Stimulated activated CD8-positive, alpha-beta memory T cell treated with anti-CD3 and anti-CD28 coated beads, Interleukin-7, amount 100 ng/mL, for 24 hours (primary cell): ENCODE measurements around the gene MMS22L.
A peak's percentile ranks its signal among the peaks of the same experiment; 100 is the strongest.
"Not testable (repeated sequence)": the region's sequence is repeated elsewhere in the genome, so short reads cannot be mapped to it uniquely, and the experiment has no call there.

Experiments used
- DNase-seq: peaks from one replicate; pipeline ENCODE4 v3.0.0-alpha.2; 2020; ENCODE audit warnings: low read depth

MMS22L gene

DNA sequence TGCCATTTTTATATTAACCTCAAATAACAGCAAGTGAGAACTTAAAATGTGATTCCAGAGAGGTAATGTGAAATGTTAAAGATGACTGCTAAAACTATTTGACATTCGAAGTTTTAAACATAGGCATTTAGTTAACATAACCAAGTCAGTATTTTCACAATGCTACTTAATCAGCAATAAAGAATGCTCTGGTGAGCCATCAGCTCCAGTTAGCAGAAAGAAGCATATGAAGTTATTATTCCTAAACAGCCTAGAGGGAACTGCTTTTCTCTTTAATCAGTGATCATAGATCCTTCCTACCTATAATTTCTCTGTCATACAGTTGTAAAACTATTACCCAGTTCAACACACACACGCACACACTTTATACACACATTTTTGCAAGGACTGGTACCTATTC, 60.1 kb downstream of the MMS22L start:
- DNase-seq = no peak

DNA sequence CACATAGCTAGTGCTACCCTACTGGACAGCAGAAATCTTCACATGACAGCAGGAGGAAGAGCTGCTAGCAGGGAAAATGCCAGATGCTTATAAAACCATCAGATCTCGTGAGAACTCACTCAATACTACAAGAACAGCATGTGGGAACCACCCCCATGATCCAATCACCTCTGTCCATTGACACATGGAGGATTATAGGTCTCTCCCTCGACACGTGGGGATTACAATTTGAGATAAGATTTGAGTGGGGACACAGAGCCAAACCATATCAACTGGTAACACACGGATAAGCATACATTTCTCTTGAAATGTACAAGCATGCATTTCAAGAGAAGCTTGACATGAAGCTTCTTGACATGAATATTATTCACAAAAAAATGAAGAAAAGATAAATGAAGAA, 64.1 kb downstream of the MMS22L start:
- no peak for DNase-seq

DNA sequence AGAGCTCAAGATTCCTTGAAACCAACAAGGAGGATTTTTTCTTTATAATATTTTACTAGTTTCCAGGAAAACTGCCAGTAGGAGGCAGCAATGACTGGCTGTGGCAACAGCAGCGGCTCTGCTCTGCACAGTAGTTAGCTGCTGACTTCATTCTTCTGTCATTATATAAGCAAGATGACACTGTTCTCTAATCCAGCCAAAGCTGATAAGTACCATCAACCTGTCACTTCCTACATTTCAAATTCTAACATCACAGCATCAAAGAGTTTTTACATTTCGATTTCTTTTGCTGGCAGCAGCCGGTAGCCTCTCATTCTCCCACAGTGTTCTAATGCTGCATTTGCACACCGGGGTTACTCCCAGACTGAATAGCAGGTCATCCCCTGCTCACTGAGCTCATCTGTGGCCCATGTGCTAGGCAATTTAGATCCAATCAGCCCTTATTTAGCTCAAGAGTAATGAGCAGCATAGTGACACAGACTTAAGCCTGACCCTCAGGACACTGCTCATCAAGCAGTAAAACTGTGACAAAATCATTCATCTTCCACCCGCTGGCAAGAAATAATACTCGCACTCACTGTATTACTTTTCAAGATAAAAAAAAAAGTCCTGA, 67.8 kb downstream of the MMS22L start:
- no peak for DNase-seq

DNA sequence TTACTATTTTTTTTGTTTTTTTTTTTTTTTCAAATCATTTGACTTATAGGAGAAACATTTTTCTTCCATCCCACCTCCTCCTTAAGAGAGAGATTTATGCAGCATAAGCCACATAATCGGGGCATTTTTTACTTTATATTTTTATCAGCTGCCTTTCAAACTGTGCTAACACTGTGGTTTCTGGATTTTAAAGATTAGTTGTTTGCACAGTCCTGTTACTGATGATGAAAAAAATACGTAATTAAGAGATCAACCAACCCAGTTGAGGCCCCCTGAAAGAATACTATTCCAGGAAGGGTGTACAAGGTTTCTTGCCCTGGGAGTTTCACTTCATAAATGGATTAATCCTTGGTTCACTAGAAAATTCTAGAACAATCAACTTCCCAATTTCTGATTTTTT, 68.3 kb downstream of the MMS22L start:
- no peak for DNase-seq

DNA sequence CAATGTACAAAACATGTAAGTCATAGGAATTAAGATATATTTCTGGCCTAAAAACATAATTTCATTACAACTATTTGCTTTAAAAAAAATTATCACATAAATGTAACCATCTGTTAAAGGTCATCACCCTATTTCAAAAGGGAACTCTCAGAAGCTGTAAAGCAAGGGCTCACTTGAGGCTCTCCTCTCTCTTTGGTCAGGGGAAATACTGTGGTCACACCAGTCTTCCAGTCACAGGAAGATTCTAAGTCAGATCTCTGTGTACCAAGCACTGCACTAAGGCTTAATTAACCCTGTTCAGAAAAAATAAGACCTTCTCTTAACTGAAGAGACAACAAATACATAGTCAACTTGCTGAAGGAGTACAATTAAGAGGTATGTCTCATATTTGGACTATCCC, 75.6 kb downstream of the MMS22L start:
- DNase-seq = no peak

DNA sequence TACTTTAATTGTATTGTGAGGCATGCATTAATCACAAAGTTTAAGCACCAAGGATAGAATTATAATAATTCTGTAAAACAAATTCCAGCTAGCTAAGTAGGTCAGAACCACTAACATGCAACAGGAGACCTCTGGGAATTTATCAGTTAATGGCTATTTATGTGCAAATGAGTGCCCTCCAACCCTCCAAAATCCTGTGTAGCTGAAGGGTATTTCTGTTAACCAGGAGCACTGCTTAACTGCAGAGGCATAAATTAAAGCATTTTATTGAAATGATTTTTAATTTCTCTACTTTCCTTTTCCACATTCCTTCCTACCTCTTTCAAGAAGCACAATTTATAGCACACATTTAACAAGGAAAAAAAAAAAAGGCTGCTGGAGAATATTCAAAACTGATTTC, 77.0 kb downstream of the MMS22L start:
- no peak for DNase-seq

DNA sequence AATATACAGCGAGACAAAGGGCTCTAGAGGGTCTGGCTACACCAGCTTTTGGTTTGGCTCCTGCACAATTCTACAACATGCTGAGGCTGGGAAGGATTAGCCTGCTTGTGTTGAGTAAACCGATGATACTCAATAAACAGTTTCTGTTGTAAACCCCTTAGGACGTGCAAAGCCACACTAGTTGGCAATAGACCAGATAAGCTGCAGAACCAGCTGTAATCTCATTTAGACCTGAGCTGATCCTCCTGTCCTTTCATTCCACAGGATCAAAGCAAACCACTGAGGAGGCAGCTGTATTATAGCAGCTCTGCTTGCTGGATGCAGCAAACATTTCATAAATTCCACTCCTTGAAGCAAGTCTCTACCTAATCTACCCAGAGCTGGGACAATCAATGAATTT, 79.7 kb downstream of the MMS22L start:
- DNase-seq = no peak

DNA sequence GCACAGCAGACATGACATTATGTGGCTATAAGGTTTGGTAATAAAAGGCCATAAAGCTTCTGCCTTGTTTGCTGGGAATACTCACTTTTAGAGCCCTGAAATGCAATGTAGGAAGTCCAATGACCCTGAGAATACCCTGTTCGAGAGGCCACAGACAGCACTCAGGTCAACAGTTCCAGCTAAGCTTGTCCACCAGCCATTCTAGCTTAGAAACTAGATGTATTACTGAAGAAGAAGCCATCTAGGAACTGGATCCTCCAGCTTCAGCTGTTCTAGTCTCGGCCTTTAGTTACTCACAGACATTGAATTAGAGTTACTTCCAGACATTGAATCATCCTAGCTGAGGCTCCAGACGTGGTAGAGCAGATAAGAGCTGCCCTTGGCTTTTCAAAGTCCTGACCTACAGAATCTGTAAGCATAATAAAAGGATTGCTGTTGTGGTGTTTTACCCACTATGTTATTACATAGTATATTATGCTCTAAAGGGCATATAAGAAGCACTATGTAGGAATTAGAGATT, 84.9 kb downstream of the MMS22L start:
- no peak for DNase-seq

DNA sequence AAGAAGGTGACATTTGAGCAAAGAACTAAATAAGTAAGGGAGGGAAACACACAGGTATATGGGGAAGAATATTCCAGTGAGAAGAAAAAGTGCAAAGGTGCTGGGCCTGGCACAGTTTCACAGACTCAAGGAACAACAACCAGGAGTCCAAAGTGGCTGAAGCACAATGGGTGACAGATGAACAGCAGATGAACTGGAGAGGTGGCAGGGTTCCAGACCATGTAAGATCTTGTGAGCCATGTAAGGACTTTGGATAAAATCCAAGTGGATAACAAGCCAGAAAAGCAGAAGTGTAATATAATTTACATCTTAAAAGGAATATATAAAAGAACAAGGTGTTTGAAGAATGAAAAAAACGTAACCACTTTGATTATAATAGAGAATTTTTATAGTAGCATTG, 87.9 kb downstream of the MMS22L start:
- DNase-seq = no peak

DNA sequence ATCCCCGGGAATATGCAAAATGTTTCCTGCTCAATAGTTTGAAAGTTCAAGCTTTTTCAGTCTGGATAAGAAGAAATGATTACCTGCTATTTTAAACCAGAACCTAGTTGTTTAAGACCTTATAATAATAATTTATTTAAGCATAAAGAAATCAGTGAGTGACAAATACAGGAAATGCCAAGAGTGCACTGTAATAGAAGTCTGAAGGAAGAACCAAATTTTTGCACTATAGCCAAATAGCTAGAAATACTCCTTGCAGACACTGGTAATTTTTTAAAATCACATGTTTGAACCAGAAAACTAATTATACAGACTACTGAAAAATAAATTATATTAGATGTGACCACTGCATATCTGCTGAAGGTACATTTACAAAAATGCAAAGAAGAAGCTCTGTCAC, 93.2 kb downstream of the MMS22L start:
- no peak for DNase-seq

DNA sequence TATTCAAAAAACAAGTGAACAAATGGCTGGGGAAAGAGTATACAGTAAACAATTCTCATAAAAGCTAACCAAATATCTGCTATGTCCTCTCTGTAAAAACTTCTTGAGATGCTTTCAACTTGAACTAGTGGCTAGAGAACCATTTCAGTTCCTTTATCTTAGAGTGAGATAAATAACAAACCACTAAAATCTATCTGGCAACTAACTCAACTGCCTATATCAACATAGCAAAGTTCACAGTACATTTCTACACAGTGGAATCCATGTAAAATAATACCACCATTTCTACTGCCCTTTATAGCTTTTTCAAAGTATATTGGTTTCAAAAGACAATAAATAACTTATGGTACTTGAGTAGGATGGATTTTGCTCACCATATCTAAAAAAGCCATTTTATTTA, 95.1 kb downstream of the MMS22L start:
- no peak for DNase-seq

DNA sequence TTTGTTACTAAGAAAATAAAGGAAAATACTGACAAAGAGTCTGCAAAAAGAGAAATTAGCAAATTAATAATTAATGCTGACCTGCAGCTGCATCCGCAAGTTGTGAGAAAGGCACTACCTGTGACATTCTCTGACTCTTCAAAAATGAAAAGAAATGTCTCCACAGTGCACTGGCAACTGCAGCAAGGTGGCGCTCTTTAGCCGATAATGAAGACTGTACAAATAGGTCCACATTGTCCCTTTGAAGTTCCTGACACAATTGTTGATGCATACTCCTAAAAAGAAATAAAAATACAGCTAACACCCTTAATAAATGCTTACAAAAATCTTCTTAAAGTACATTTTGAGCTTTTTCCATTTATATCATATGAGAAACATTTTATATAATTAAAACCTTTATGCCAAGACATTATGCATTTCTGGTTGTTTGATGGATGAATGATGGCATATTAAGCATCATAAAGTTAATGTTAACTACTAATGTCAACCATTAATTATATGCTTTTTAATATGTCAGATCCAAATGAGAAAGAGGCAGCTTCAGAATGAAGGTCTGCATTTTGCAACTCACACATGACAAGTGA, 96.5 kb downstream of the MMS22L start:
- DNase-seq = peak; percentile 32

DNA sequence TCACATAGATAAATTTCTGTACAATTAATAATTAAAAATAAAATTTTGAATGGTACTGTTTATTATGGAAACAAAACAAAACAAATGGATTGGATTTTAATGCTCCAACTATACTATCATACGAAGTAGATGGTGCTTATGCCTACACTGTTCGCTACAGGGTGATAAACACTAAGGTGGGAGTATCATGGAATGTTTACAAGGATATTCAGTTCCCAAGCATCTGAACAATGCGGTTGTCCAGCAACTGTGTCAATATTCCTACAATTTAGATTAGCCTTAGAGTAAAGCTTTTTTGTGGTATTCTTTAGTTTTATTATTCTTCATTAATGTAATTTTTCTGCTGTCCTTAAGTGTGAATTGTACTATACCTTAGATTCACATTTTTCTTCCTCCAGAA, 105.1 kb downstream of the MMS22L start:
- no peak for DNase-seq

DNA sequence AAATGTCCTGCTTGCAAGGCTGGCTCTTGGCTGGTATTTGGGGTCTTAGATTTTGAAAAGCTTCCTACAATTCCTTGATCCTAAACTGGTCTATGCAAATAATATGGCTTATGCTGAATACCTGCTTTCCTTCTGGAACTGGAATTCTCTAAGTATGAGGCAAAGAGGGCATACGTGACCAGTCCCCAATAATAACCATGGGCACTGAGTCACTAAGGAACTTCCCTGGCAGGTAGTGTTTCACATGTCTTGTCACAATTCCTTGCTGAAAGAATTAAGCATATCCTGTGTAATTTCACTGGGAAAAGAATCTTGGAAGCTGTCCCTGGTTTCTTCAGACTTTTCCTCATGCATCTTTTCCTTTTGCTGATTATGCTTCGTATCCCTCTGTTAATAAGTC, 106.5 kb downstream of the MMS22L start:
- DNase-seq = no peak

DNA sequence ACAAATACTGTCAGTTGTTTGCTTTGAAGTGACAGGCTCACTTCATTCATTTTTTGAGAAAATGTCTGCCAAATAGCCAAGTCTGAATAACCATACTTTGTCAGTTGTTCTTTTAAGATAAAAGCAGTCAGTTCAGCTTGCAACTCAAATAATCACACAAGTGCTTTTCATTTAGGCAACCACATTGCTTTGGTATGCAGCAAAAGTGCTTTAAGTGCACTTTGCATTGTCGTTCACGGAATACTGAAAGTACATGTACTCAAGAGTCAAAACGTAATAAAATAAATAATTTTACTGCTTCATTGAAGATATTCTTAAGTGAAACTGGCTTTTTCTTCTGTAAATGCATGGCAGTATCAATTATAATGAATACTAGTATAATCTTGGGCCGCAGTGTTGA, 107.2 kb downstream of the MMS22L start:
- DNase-seq = no peak

DNA sequence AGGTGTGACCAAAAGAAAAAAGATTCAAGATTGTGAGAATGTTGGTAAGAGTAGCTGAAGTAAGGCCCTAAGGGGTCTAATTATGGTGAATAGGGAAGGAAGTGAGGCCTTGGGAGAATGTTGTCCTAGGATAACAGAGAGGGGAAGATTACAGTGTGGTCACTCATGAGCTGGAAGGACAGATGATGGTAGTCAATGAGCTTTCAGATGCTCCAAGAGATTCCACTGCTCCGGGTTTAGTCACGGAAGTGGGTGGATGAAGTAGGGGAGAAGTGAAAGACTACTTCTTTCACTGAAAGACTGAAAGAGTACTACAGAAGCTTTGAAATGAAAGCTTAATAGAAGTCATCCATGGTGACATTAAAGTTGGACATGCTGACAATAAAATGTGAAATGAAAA, 108.5 kb downstream of the MMS22L start:
- DNase-seq = no peak

DNA sequence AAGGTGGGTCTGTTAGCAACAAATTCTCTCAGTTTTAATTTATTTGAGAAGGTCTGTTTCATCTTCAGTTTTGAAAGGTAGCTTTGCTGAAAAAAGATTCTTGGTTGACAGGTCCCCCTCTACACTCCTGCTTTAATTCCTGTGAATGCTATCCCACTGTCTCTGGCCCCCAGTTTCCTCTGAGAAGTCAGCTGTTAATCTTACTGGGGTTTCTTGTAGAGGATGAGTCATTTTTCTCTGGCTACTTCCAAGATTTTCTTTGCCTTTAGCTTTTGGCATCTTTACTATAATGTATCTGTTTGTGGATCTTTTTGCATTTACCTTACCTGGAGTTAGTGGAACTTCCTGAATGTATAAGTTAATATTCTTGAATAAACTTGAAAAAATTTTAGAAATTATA, 122.7 kb downstream of the MMS22L start:
- DNase-seq = no peak

DNA sequence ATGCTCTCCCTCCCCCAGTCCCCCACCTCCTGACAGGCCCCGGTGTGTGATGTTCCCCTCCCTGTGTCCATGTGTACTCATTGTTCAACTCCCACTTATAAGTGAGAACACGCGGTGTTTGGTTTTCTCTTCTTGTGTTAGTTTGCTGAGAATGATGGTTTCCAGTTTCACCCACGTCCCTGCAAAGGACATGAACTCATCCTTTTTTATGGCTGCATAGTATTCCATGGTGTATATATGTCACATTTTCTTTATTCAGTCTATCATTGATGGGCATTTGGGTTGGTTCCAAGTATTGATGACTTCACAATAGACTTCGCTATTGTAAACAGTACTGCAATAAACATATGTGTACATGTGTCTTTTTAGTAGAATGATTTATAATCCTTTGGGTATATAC, 127.6 kb downstream of the MMS22L start:
- not testable (repeated sequence) for DNase-seq

DNA sequence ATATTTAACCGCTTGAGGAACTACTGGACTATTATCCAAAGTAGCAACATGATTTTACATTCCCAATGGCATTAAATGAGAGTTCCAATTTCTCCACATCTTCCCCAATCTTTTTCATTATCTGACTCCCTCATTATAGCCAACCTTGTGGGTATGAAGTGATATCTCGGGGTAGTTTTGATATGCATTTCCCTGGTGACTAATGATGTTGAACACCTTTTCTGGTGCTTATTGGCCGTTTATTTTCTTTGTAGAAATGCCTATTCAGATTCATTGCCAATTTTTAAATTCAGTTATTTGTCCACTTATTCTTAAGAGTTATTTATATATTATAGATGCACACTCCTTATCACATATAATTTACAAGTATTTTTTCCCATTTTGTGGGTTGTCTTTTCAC, 129.0 kb downstream of the MMS22L start:
- no peak for DNase-seq

DNA sequence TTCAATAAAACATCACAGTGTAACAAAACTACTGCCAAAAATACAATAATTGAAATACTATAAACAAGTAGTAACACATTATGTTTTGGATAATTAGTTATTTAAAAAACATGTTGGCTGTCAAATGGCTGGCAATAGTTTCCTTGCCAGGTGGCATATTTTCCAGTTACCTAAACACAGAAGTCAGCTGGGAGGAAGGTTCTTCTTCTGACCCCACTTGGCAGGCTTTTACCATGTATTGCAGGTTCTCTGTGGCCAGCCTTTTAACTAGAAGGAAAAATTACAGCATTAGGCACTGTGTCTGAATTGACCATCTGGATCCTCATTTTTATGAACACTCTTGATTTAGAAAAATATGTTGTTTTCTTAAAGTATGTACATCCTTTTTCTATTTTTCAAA, 131.4 kb downstream of the MMS22L start:
- no peak for DNase-seq

DNA sequence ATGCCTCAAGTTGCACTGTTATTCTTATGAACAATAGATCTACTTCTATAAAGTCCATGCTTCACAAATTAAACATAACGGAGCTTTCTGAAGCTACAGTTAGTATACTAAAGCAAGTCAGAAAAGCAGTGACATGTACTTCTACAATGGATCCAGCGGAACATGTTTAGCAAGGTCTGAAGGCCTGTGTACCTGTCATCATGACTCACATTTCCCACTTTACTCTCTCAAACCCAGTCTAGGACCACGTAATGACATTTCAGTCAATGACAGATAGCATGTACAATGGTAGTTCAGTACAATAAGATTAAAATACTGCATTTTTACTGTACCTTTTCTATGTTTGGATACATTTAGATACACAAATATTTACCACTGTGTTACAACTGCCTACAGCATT, 132.1 kb downstream of the MMS22L start:
- DNase-seq = no peak

DNA sequence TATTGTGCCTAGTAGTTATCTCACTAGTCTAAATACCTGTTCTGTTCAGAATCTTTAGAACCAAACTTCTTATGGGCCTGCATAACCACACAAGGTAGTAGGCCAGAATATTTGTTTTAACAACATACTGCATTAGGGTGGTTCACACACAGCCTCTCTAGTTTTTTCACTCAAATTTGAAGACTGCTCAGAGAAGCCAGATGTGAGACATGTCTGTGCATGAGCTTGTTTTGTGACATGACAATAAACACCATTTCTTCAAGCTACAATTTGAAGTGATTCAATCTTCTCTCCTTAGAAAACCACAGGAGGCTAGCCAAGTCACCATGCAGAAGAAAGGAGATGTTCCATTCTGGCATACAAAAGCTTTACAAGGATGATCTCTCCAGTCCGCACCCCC, 135.6 kb downstream of the MMS22L start:
- DNase-seq = no peak

DNA sequence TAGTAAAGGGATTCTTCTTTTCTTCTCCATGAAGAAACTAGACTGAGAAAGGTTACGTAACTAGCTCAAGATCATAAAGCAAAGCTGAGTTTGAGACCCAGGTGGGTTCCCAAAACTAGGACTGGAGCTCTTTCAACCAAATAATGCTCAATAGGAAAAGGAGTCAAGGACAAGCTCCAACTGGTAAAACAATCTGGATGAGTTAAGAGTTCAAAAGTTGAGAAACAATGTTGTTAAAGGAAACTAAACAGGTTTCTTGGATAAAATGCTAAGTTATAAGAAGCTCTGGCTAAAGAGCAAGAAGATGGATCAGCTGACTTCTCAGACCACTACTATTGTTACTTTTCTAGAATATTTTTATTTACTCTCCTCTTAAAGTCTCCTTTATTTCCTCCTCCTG, 137.3 kb downstream of the MMS22L start:
- no peak for DNase-seq

DNA sequence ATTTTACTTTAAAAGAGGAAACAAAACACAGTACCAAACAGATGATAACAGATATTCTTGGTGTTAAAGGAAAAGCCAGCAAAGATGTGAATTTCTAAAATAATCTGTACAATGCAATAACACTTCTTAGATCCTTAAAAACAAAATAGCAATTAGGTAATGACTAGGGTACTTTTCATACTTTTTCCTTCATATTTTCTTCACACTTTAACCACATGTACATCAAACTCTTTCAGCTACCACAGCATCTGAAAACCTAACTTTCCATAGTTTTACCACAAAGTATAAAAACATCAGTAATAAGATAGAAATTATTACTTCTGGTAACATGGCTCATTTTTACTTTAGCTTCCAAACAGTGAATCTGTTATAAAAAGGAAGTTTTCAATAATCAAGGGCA, 141.3 kb downstream of the MMS22L start:
- DNase-seq = no peak
